ENCODE results near the gene GNLY. TPM values are rescaled to one million over a fixed set of nuclear protein-coding genes. Genes with fewer than 3 reads are reported as not detected.

Gene GNLY
- total RNA-seq, 2 donors from 2014 or later, result not detected

- Mint-ChIP-seq H3K27me3 (ENCODE audit: insufficient read depth) (peaks cover 61% of the 10 kb centered on the region), H3K4me1 (peaks cover 5% of the 10 kb centered on the region), H3K36me3 (ENCODE audit: low read depth) (no peaks in the 10 kb centered on the region), H3K9me3 (no peaks in the 10 kb centered on the region), H3K27ac (peak overlapping the region; percentile 39), H3K4me3 (no peak overlapping the region)
- no peak for TF ChIP-seq CTCF (conservative IDR thresholded peaks at IDR 0.05)
- peaks cover 48% of the 10 kb centered on the region for H3K27me3 ChIP-seq (ENCODE audit: control insufficient read depth, insufficient read depth, low read length, poor library complexity, severe bottlenecking)
- no peaks in the 10 kb centered on the region for H3K4me1 ChIP-seq (ENCODE audit: control insufficient read depth, insufficient read depth, low read length)
- DNase-seq, result no peak
- no peaks in the 10 kb centered on the region for H3K9me3 ChIP-seq (ENCODE audit: control insufficient read depth, low read length)
- no peak overlapping the region for H3K4me3 ChIP-seq (ENCODE audit: low read length)
- H3K9ac ChIP-seq (ENCODE audit: extremely low read depth, low read length, poor library complexity, severe bottlenecking), result no peak overlapping the region
- H3K36me3 ChIP-seq (ENCODE audit: control insufficient read depth, insufficient read depth, low read length), result no peaks in the 10 kb centered on the region
- no peak overlapping the region for H3K27ac ChIP-seq (ENCODE audit: low read depth, low read length)
- 88 to 93% methylated on average over 9 to 12 of the region's 12 CpGs for WGBS, 2 experiments (ENCODE audit: insufficient coverage in 1 of 2, insufficient read length in 1 of 2)
Measured at GRCh38 chr2:85695691-85696668, 1.8 kb downstream of the GNLY start.

- Histone ChIP-seq H3K36me3 (ENCODE audit: control insufficient read depth, insufficient read depth, low read length) (no peaks in the 10 kb centered on the region), H3K27me3 (ENCODE audit: control insufficient read depth, insufficient read depth, low read length, poor library complexity, severe bottlenecking) (peaks cover 48% of the 10 kb centered on the region), H3K9ac (ENCODE audit: extremely low read depth, low read length, poor library complexity, severe bottlenecking) (no peak overlapping the region), H3K9me3 (ENCODE audit: control insufficient read depth, low read length) (no peaks in the 10 kb centered on the region), H3K4me1 (ENCODE audit: control insufficient read depth, insufficient read depth, low read length) (no peaks in the 10 kb centered on the region), H3K4me3 (ENCODE audit: low read length) (no peak overlapping the region), H3K27ac (ENCODE audit: low read depth, low read length) (no peak overlapping the region)
- WGBS, 2 experiments (ENCODE audit: insufficient coverage in 1 of 2, insufficient read length in 1 of 2), result 77% methylated on average over 3 of the region's 3 CpGs; no CpG with 5 or more reads in 1 of the 2 experiments
- Mint-ChIP-seq H3K27ac (no peak overlapping the region), H3K4me1 (peaks cover 7% of the 10 kb centered on the region), H3K9me3 (no peaks in the 10 kb centered on the region), H3K27me3 (ENCODE audit: insufficient read depth) (peaks cover 61% of the 10 kb centered on the region), H3K4me3 (no peak overlapping the region), H3K36me3 (ENCODE audit: low read depth) (no peaks in the 10 kb centered on the region)
- no peak for DNase-seq
- no peak for TF ChIP-seq CTCF (conservative IDR thresholded peaks at IDR 0.05)
Measured at GRCh38 chr2:85697096-85697495, 2.9 kb downstream of the GNLY start.

GRCh38 chr2:85697716-85698115 is 3.6 kb downstream of the GNLY start:
- DNase-seq, result no peak
- Mint-ChIP-seq H3K4me3 (no peak overlapping the region), H3K4me1 (peaks cover 11% of the 10 kb centered on the region), H3K27me3 (ENCODE audit: insufficient read depth) (peaks cover 55% of the 10 kb centered on the region), H3K36me3 (ENCODE audit: low read depth) (no peaks in the 10 kb centered on the region), H3K9me3 (no peaks in the 10 kb centered on the region), H3K27ac (no peak overlapping the region)
- Histone ChIP-seq H3K36me3 (ENCODE audit: control insufficient read depth, insufficient read depth, low read length) (no peaks in the 10 kb centered on the region), H3K9me3 (ENCODE audit: control insufficient read depth, low read length) (no peaks in the 10 kb centered on the region), H3K4me1 (ENCODE audit: control insufficient read depth, insufficient read depth, low read length) (no peaks in the 10 kb centered on the region), H3K27me3 (ENCODE audit: control insufficient read depth, insufficient read depth, low read length, poor library complexity, severe bottlenecking) (peaks cover 46% of the 10 kb centered on the region), H3K9ac (ENCODE audit: extremely low read depth, low read length, poor library complexity, severe bottlenecking) (no peak overlapping the region), H3K4me3 (ENCODE audit: low read length) (no peak overlapping the region), H3K27ac (ENCODE audit: low read depth, low read length) (no peak overlapping the region)
- TF ChIP-seq CTCF (conservative IDR thresholded peaks at IDR 0.05), result no peak
- 67% methylated on average over 1 to 2 of the region's 2 CpGs for WGBS, 2 experiments (ENCODE audit: insufficient coverage in 1 of 2, insufficient read length in 1 of 2)

All from endodermal cell (in vitro differentiated cells).